ENCODE data around the gene MICALL1. TPM values are rescaled to one million over a fixed set of nuclear protein-coding genes. Genes with fewer than 3 reads are reported as not detected.

The MICALL1 gene
- total and polyA plus RNA-seq, 7 experiments from 2014 or later, result 2.2 to 40.0 (median 24.4) TPM

GRCh38 chr22:37925767-37926166 lies 19.7 kb downstream of the MICALL1 start:
- Histone ChIP-seq H3K27ac (ENCODE audit: low read depth, low read length) (no peak overlapping the region), H3K4me3 (ENCODE audit: low read length) (no peak overlapping the region), H3K9me3 (ENCODE audit: control insufficient read depth in 2 of 3, low read length in 3 of 3) (no peaks in the 10 kb centered on the region), H3K4me1 (ENCODE audit: control insufficient read depth in 2 of 2, insufficient read depth in 2 of 2, low read length in 2 of 2) (no peaks in the 10 kb centered on the region), H3K27me3 (ENCODE audit: control insufficient read depth in 2 of 2, insufficient read depth in 2 of 2, low read length in 2 of 2) (no peaks in the 10 kb centered on the region), H3K36me3 (ENCODE audit: control insufficient read depth in 2 of 3, insufficient read depth in 3 of 3, low read length in 3 of 3) (peaks cover 0 to 65% (median 0%) of the 10 kb centered on the region in 3 experiments)
- H3K4me3 Mint-ChIP-seq, result no peak overlapping the region
- peaks cover 0 to 9% (median 6%) of the 10 kb centered on the region in 5 donors for H3K36me3 Mint-ChIP-seq
- no peak overlapping the region for H3K27ac Mint-ChIP-seq
- peaks cover 0 to 2% (median 0%) of the 10 kb centered on the region in 7 donors for H3K4me1 Mint-ChIP-seq
- DNase-seq (no peak), ATAC-seq (no peak)
- ChIA-PET CTCF (no interaction called here), POLR2A (no interaction called here)
- intact Hi-C loops (cut with micrococcal nuclease), result no loop called here
- no peaks in the 10 kb centered on the region for H3K27me3 Mint-ChIP-seq
- no peaks in the 10 kb centered on the region for H3K9me3 Mint-ChIP-seq

DNA sequence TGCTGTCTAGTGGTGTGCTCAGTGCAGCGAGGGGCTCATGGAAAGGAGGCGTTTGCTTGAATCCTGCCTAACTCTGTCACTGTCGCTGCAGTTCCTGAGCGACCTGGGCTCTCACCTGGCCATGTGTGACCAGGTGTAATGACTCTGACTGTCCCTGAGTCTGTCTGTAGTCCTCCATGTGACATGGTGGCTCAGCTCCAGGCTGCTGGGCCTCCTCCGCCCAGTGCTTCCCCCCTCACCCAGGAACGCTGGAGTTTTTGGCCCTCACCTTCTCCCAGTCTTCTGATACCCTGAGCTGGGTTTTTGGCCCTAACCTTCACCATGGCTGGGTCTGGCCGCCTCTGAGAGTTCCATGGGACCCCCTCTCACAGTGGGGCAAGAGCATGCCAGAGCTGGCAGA lies 20.3 kb downstream of the MICALL1 start:
- Mint-ChIP-seq H3K4me3 (no peak overlapping the region), H3K36me3 (peaks cover 0 to 9% (median 6%) of the 10 kb centered on the region in 5 donors), H3K27ac (no peak overlapping the region), H3K27me3 (no peaks in the 10 kb centered on the region), H3K9me3 (no peaks in the 10 kb centered on the region), H3K4me1 (peaks cover 0 to 2% (median 0%) of the 10 kb centered on the region in 7 donors)
- no peak overlapping the region for H3K27ac ChIP-seq (ENCODE audit: low read depth, low read length)
- H3K9me3 ChIP-seq (ENCODE audit: control insufficient read depth in 2 of 3, low read length in 3 of 3), result no peaks in the 10 kb centered on the region
- DNase-seq, result no peak
- no peaks in the 10 kb centered on the region for H3K4me1 ChIP-seq (ENCODE audit: control insufficient read depth in 2 of 2, insufficient read depth in 2 of 2, low read length in 2 of 2)
- no peak overlapping the region for H3K4me3 ChIP-seq (ENCODE audit: low read length)
- ChIA-PET POLR2A (no interaction called here), CTCF (no interaction called here)
- no peak for ATAC-seq
- intact Hi-C loops (cut with micrococcal nuclease), result no loop called here
- H3K36me3 ChIP-seq (ENCODE audit: control insufficient read depth in 2 of 3, insufficient read depth in 3 of 3, low read length in 3 of 3), result peaks cover 0 to 65% (median 0%) of the 10 kb centered on the region in 3 experiments
- H3K27me3 ChIP-seq (ENCODE audit: control insufficient read depth in 2 of 2, insufficient read depth in 2 of 2, low read length in 2 of 2), result no peaks in the 10 kb centered on the region

DNA sequence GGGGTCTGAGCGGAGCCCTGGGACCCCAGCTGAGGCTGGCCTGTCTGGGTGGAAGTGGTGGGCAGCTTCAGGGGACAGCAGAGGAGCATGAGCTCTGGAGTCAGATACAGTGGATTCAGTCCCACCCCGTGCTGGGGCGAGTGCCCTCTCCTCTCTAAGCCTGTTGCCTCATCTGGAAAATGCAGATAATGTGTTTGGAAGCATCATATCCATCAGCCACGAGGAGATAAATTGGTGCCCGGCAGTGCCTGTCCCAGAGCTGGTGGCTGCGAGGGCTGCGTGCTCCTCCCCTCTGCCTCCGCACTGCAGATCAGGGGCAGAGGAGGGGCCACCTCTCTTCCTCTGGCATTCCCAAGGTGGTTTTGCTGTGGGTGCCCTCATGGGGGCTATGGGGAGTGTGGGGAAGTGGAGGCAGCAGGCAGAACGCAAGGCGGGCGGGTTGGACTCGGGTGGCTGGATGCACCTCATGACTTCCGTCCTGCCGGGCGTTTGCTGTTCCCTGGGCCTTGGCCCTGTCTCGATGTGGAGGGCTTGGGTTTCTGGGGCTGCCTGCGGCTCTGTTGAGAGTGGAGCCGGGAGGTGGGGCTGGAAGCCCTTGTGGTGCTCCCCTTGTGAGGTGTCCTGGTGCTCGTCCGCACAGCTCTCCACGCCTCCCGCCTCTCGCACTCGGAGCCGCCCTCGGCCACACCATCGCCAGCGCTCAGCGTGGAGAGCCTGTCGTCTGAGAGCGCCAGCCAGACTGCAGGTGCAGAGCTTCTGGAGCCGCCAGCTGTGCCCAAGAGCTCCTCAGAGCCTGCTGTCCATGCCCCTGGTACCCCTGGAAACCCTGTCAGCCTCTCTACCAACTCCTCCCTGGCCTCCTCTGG lies 20.9 kb downstream of the MICALL1 start:
- Histone ChIP-seq H3K4me1 (ENCODE audit: control insufficient read depth in 2 of 2, insufficient read depth in 2 of 2, low read length in 2 of 2) (no peaks in the 10 kb centered on the region), H3K9me3 (ENCODE audit: control insufficient read depth in 2 of 3, low read length in 3 of 3) (no peaks in the 10 kb centered on the region), H3K27ac (ENCODE audit: low read depth, low read length) (no peak overlapping the region), H3K4me3 (ENCODE audit: low read length) (no peak overlapping the region), H3K27me3 (ENCODE audit: control insufficient read depth in 2 of 2, insufficient read depth in 2 of 2, low read length in 2 of 2) (no peaks in the 10 kb centered on the region), H3K36me3 (ENCODE audit: control insufficient read depth in 2 of 3, insufficient read depth in 3 of 3, low read length in 3 of 3) (peaks cover 0 to 66% (median 0%) of the 10 kb centered on the region in 3 experiments)
- intact Hi-C loops (cut with micrococcal nuclease), result no loop called here
- peaks cover 0 to 2% (median 0%) of the 10 kb centered on the region in 7 donors for H3K4me1 Mint-ChIP-seq
- no peaks in the 10 kb centered on the region for H3K9me3 Mint-ChIP-seq
- ChIA-PET CTCF (no interaction called here), POLR2A (no interaction called here)
- no peak overlapping the region for H3K27ac Mint-ChIP-seq
- peaks cover 0 to 9% (median 5%) of the 10 kb centered on the region in 5 donors for H3K36me3 Mint-ChIP-seq
- ATAC-seq, result no peak
- DNase-seq, result no peak
- no peaks in the 10 kb centered on the region for H3K27me3 Mint-ChIP-seq
- H3K4me3 Mint-ChIP-seq, result no peak overlapping the region

DNA sequence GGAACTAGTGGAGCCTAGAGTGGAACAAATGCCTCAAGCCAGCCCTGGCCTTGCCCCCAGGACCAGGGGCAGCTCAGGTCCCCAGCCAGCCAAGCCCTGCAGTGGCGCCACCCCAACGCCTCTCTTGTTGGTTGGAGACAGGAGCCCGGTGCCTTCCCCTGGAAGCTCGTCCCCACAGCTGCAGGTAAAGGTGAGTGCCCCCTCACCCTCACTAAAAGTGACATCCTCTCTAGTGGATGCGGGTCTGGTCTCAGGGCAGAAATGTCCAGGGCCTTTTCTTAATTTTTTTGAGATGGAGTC lies 21.5 kb downstream of the MICALL1 start:
- H3K27ac ChIP-seq (ENCODE audit: low read depth, low read length), result no peak overlapping the region
- ATAC-seq, result no peak
- H3K36me3 ChIP-seq (ENCODE audit: control insufficient read depth in 2 of 3, insufficient read depth in 3 of 3, low read length in 3 of 3), result peaks cover 0 to 70% (median 0%) of the 10 kb centered on the region in 3 experiments
- no peaks in the 10 kb centered on the region for H3K9me3 Mint-ChIP-seq
- POLR2A ChIA-PET, result no interaction called here
- peaks cover 0 to 9% (median 5%) of the 10 kb centered on the region in 5 donors for H3K36me3 Mint-ChIP-seq
- no peaks in the 10 kb centered on the region for H3K27me3 ChIP-seq (ENCODE audit: control insufficient read depth in 2 of 2, insufficient read depth in 2 of 2, low read length in 2 of 2)
- H3K4me3 ChIP-seq (ENCODE audit: low read length), result no peak overlapping the region
- intact Hi-C loops (cut with micrococcal nuclease), result no loop called here
- no peaks in the 10 kb centered on the region for H3K27me3 Mint-ChIP-seq
- H3K4me3 Mint-ChIP-seq, result no peak overlapping the region
- no peak overlapping the region for H3K27ac Mint-ChIP-seq
- CTCF ChIA-PET, result interaction anchor here (0.6 kb wide), 1 partner anchor 65 kb away, joined by 3 read pairs; no protein-coding TSS in a partner anchor
- H3K9me3 ChIP-seq (ENCODE audit: control insufficient read depth in 2 of 3, low read length in 3 of 3), result no peaks in the 10 kb centered on the region
- no peaks in the 10 kb centered on the region for H3K4me1 ChIP-seq (ENCODE audit: control insufficient read depth in 2 of 2, insufficient read depth in 2 of 2, low read length in 2 of 2)
- H3K4me1 Mint-ChIP-seq, result peaks cover 0 to 2% (median 0%) of the 10 kb centered on the region in 7 donors
- no peak for DNase-seq

DNA sequence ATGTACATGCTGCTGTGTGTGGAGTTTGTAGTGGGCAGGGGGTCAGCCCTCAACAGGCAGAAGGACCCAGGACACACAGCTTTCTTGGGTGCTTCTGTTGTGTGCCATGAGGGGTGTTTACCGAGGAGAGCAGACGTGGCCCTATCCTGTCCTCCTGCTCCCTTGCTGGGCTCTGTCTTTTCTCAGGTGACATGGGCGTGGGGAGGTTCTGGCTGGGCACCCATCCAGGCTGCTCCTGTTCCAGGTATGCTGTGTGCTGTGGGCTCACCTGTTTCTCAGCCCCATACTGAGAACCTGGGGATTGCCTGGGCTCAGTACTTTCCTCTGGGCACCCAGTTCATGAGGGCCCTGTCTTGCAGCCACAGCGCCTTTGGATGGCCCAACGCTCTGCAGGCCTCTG lies 23.3 kb downstream of the MICALL1 start:
- peak overlapping the region in 1 of 9 donors; percentile 25 for H3K27ac Mint-ChIP-seq
- H3K4me3 ChIP-seq (ENCODE audit: low read length), result no peak overlapping the region
- ATAC-seq (no peak), DNase-seq (no peak)
- peaks cover 0 to 9% (median 3%) of the 10 kb centered on the region in 5 donors for H3K36me3 Mint-ChIP-seq
- H3K36me3 ChIP-seq (ENCODE audit: control insufficient read depth in 2 of 3, insufficient read depth in 3 of 3, low read length in 3 of 3), result peaks cover 0 to 67% (median 0%) of the 10 kb centered on the region in 3 experiments
- no peak overlapping the region for H3K27ac ChIP-seq (ENCODE audit: low read depth, low read length)
- H3K9me3 Mint-ChIP-seq, result no peaks in the 10 kb centered on the region
- CTCF ChIA-PET, result interaction anchor here (0.6 to 1.4 kb wide), 3 partner anchors 42 to 894 kb away, joined by 3 to 4 read pairs (median 3); no protein-coding TSS in a partner anchor
- intact Hi-C loops (cut with micrococcal nuclease), result no loop called here
- H3K4me1 Mint-ChIP-seq, result peaks cover 0 to 15% (median 8%) of the 10 kb centered on the region in 7 donors
- no peaks in the 10 kb centered on the region for H3K27me3 ChIP-seq (ENCODE audit: control insufficient read depth in 2 of 2, insufficient read depth in 2 of 2, low read length in 2 of 2)
- no peaks in the 10 kb centered on the region for H3K27me3 Mint-ChIP-seq
- H3K4me3 Mint-ChIP-seq, result no peak overlapping the region
- H3K9me3 ChIP-seq (ENCODE audit: control insufficient read depth in 2 of 3, low read length in 3 of 3), result no peaks in the 10 kb centered on the region
- peaks cover 0 to 4% of the 10 kb centered on the region in 2 donors for H3K4me1 ChIP-seq (ENCODE audit: control insufficient read depth in 2 of 2, insufficient read depth in 2 of 2, low read length in 2 of 2)
- POLR2A ChIA-PET, result no interaction called here

- H3K27ac ChIP-seq (ENCODE audit: low read depth, low read length), result no peak overlapping the region
- ATAC-seq, result no peak
- Mint-ChIP-seq H3K4me3 (no peak overlapping the region), H3K4me1 (peaks cover 0 to 15% (median 8%) of the 10 kb centered on the region in 7 donors), H3K9me3 (no peaks in the 10 kb centered on the region), H3K27me3 (no peaks in the 10 kb centered on the region), H3K27ac (peak overlapping the region in 3 of 9 donors; percentile 32 to 49 (median 48)), H3K36me3 (peaks cover 0 to 9% (median 3%) of the 10 kb centered on the region in 5 donors)
- no peaks in the 10 kb centered on the region for H3K27me3 ChIP-seq (ENCODE audit: control insufficient read depth in 2 of 2, insufficient read depth in 2 of 2, low read length in 2 of 2)
- peaks cover 0 to 4% of the 10 kb centered on the region in 2 donors for H3K4me1 ChIP-seq (ENCODE audit: control insufficient read depth in 2 of 2, insufficient read depth in 2 of 2, low read length in 2 of 2)
- no peaks in the 10 kb centered on the region for H3K9me3 ChIP-seq (ENCODE audit: control insufficient read depth in 2 of 3, low read length in 3 of 3)
- intact Hi-C loops (cut with micrococcal nuclease), result loop anchor here in 1 of 2 donors (5.0 to 10.0 kb wide), 3 partner anchors 33 to 326 kb away; partner anchors contain the start of gene GGA1
- no peak overlapping the region for H3K4me3 ChIP-seq (ENCODE audit: low read length)
- POLR2A ChIA-PET, result interaction anchor here (1.2 kb wide), 1 partner anchor 35 kb away, joined by 3 read pairs; no protein-coding TSS in a partner anchor
- DNase-seq, result no peak
- CTCF ChIA-PET, result interaction anchor here (1.0 to 1.1 kb wide), 2 partner anchors 24 to 43 kb away, joined by 3 to 4 read pairs; partner anchors contain the start of gene MICALL1
- H3K36me3 ChIP-seq (ENCODE audit: control insufficient read depth in 2 of 3, insufficient read depth in 3 of 3, low read length in 3 of 3), result peaks cover 0 to 58% (median 0%) of the 10 kb centered on the region in 3 experiments
Observed at GRCh38 chr22:37930270-37930951, 24.3 kb downstream of the MICALL1 start.

All from naive thymus-derived CD4-positive, alpha-beta T cell (primary cell).